ENCODE data around the gene CPPED1. TPM values are rescaled to one million over a fixed set of nuclear protein-coding genes. Genes with fewer than 3 reads are reported as not detected.

The CPPED1 gene
- total RNA-seq, 1 experiment from 2014 or later: 34.9 TPM

- Histone ChIP-seq H3K36me3 (ENCODE audit: control insufficient read depth, insufficient read depth, low read length) (no peaks in the 10 kb centered on the region; the same call in 1 of the 2 replicates), H3K4me3 (ENCODE audit: low read depth, low read length) (no peak overlapping the region), H3K4me1 (no peaks in the 10 kb centered on the region), H3K27me3 (replicated peaks; ENCODE audit: control insufficient read depth, insufficient read depth, low read length) (no peaks in the 10 kb centered on the region), H3K9me3 (no peaks in the 10 kb centered on the region)
- Mint-ChIP-seq H3K9me3 (ENCODE audit: unreplicated experiment) (peaks cover 16% of the 10 kb centered on the region), H3K4me1 (ENCODE audit: low read depth, unreplicated experiment) (no peaks in the 10 kb centered on the region), H3K4me3 (ENCODE audit: unreplicated experiment) (no peak overlapping the region), H3K27ac (ENCODE audit: unreplicated experiment) (no peak overlapping the region), H3K27me3 (ENCODE audit: insufficient read depth, unreplicated experiment) (no peaks in the 10 kb centered on the region), H3K36me3 (ENCODE audit: insufficient read depth, unreplicated experiment) (peaks cover 29% of the 10 kb centered on the region)
- ChIA-PET CTCF (no interaction called here), POLR2A (no interaction called here)
- intact Hi-C loops (cut with micrococcal nuclease; ENCODE audit: unreplicated experiment): no loop called here
- no TSS peak for BruUV-seq (replicated peaks)
- no peak for DNase-seq
- no peak for TF ChIP-seq CTCF (IDR thresholded peaks at IDR 0.05; ENCODE audit: insufficient read depth in 1 of 2, low read depth in 1 of 2, low read length in 1 of 2, severe bottlenecking in 1 of 2, unreplicated experiment in 1 of 2)
These were observed 71.1 kb downstream of the CPPED1 start for GRCh38 chr16:12732600-12732999.

GRCh38 chr16:12729448-12729847 is 74.2 kb downstream of the CPPED1 start:
- Mint-ChIP-seq H3K27me3 (ENCODE audit: insufficient read depth, unreplicated experiment) (no peaks in the 10 kb centered on the region), H3K9me3 (ENCODE audit: unreplicated experiment) (peaks cover 16% of the 10 kb centered on the region), H3K27ac (ENCODE audit: unreplicated experiment) (no peak overlapping the region), H3K4me3 (ENCODE audit: unreplicated experiment) (no peak overlapping the region), H3K36me3 (ENCODE audit: insufficient read depth, unreplicated experiment) (peaks cover 23% of the 10 kb centered on the region), H3K4me1 (ENCODE audit: low read depth, unreplicated experiment) (no peaks in the 10 kb centered on the region)
- no peak for TF ChIP-seq CTCF (IDR thresholded peaks at IDR 0.05; ENCODE audit: insufficient read depth in 1 of 2, low read depth in 1 of 2, low read length in 1 of 2, severe bottlenecking in 1 of 2, unreplicated experiment in 1 of 2)
- no TSS peak for BruUV-seq (replicated peaks)
- POLR2A ChIA-PET: no interaction called here
- Histone ChIP-seq H3K9me3 (no peaks in the 10 kb centered on the region), H3K4me1 (no peaks in the 10 kb centered on the region), H3K36me3 (ENCODE audit: control insufficient read depth, insufficient read depth, low read length) (no peaks in the 10 kb centered on the region), H3K4me3 (ENCODE audit: low read depth, low read length) (no peak overlapping the region), H3K27me3 (replicated peaks; ENCODE audit: control insufficient read depth, insufficient read depth, low read length) (no peaks in the 10 kb centered on the region)
- CTCF ChIA-PET: no interaction called here
- intact Hi-C loops (cut with micrococcal nuclease; ENCODE audit: unreplicated experiment): no loop called here
- no peak for DNase-seq

GRCh38 chr16:12728469-12728868 is 75.2 kb downstream of the CPPED1 start:
- no peaks in the 10 kb centered on the region for H3K4me1 Mint-ChIP-seq (ENCODE audit: low read depth, unreplicated experiment)
- H3K9me3 Mint-ChIP-seq (ENCODE audit: unreplicated experiment): peaks cover 16% of the 10 kb centered on the region
- CTCF ChIA-PET: no interaction called here
- Histone ChIP-seq H3K27me3 (replicated peaks; ENCODE audit: control insufficient read depth, insufficient read depth, low read length) (no peaks in the 10 kb centered on the region), H3K9me3 (no peaks in the 10 kb centered on the region), H3K36me3 (ENCODE audit: control insufficient read depth, insufficient read depth, low read length) (no peaks in the 10 kb centered on the region), H3K4me1 (no peaks in the 10 kb centered on the region), H3K4me3 (ENCODE audit: low read depth, low read length) (no peak overlapping the region)
- no peak overlapping the region for H3K27ac Mint-ChIP-seq (ENCODE audit: unreplicated experiment)
- H3K36me3 Mint-ChIP-seq (ENCODE audit: insufficient read depth, unreplicated experiment): peaks cover 22% of the 10 kb centered on the region
- BruUV-seq (replicated peaks): no TSS peak
- intact Hi-C loops (cut with micrococcal nuclease; ENCODE audit: unreplicated experiment): no loop called here
- no peak overlapping the region for H3K4me3 Mint-ChIP-seq (ENCODE audit: unreplicated experiment)
- H3K27me3 Mint-ChIP-seq (ENCODE audit: insufficient read depth, unreplicated experiment): no peaks in the 10 kb centered on the region
- POLR2A ChIA-PET: no interaction called here
- no peak for DNase-seq
- TF ChIP-seq CTCF (IDR thresholded peaks at IDR 0.05; ENCODE audit: insufficient read depth in 1 of 2, low read depth in 1 of 2, low read length in 1 of 2, severe bottlenecking in 1 of 2, unreplicated experiment in 1 of 2): no peak
